K562 (cell line): ENCODE results near the gene B3GNT9. TPM values are rescaled to one million over a fixed set of nuclear protein-coding genes. Genes with fewer than 3 reads are reported as not detected.

Experiments used
- ATAC-seq: fragments of 200-7000 bp; cut with Tn5 transposase; 3 replicates; pipeline ENCODE4 v1.9.1; 2020; ENCODE audit warnings: moderate library complexity
- BruUV-seq: library from RNA; stranded (reverse); fragments of 400-500 nt; replicated peaks from 2 replicates; lab custom pipeline; 2021; lab: Mats Ljungman, UMichigan
- CTCF ChIA-PET: fragments of 300-600 bp; formaldehyde crosslinking; extraction: SDS; loops from one replicate; lab custom pipeline; 2021; ENCODE audit warnings: low intra/inter-chr PET ratio; lab: Yijun Ruan, JAX
- POLR2A ChIA-PET: fragments of 300-600, 350-650 bp; sonication (Branson Sonifier 250); formaldehyde crosslinking; extraction: SDS; loops from one replicate; lab custom pipeline; 2021; ENCODE audit warnings: antibody characterized with exemption, inconsistent platforms; lab: Yijun Ruan, JAX
- DNase-seq, 4 experiments: peaks; one replicate each; pipeline versions ENCODE4 v3.0.0 to v3.0.0-alpha.2; 2011 to 2018; ENCODE audit warnings: low spot score in 3 of 4, mixed read lengths in 3 of 4; ENCODE audit errors: extremely low read depth in 1 of 4
- FAIRE-seq: peaks from 2 replicates; lab custom pipeline; 2011; peaks lifted over from hg19 to GRCh38; lab: Jason Lieb, UNC
- H2AFZ ChIP-seq: 2 replicates; pipeline ENCODE4 v1.6.0; 2011; ENCODE audit warnings: low read depth, low read length, control low read depth, inconsistent platforms
- H3K27ac ChIP-seq: fragments of 200-600 bp; 3 replicates; pipeline ENCODE4 v1.8.0; 2011; ENCODE audit warnings: low read depth, mild to moderate bottlenecking, control low read depth, inconsistent platforms, low read length, moderate library complexity, mixed read lengths; ENCODE audit errors: extremely low read depth
- H3K27me3 ChIP-seq, 2 experiments: fragments of 300-600 bp in 1 of 2; 2 replicates in 1 of 2; 3 replicates in 1 of 2; pipeline versions ENCODE4 v1.6.0 to v1.8.0; 2011; ENCODE audit warnings: inconsistent platforms in 2 of 2, low read length in 2 of 2, mild to moderate bottlenecking in 1 of 2, mixed read lengths in 1 of 2, moderate library complexity in 1 of 2; ENCODE audit not compliant: control insufficient read depth in 2 of 2, insufficient read depth in 2 of 2
- H3K36me3 ChIP-seq: fragments of 300-600 bp; 3 replicates; pipeline ENCODE4 v1.8.0; 2011; ENCODE audit warnings: mild to moderate bottlenecking, low read length, inconsistent platforms; ENCODE audit not compliant: control insufficient read depth, insufficient read depth
- H3K4me1 ChIP-seq, 2 experiments: fragments of 200-600 bp in 1 of 2; replicated peaks in 1 of 2; 2 replicates in 1 of 2; 3 replicates in 1 of 2; pipeline versions ENCODE4 v1.5.1 to v1.8.0; 2011; ENCODE audit warnings: inconsistent platforms in 2 of 2, low read length in 2 of 2, mild to moderate bottlenecking in 1 of 2, mixed read lengths in 1 of 2, moderate library complexity in 1 of 2; ENCODE audit not compliant: control insufficient read depth in 2 of 2, insufficient read depth in 2 of 2
- H3K4me2 ChIP-seq: 2 replicates; pipeline ENCODE4 v1.6.1; 2011; ENCODE audit warnings: low read length, control low read depth, inconsistent platforms, mixed read lengths; ENCODE audit not compliant: insufficient read depth
- H3K4me3 ChIP-seq: fragments of 200-600 bp; sonication (generic), shearing (Covaris generic); 2 replicates; pipeline ENCODE4 v1.5.1; 2016; ENCODE audit warnings: control low read depth, inconsistent platforms
- H3K79me2 ChIP-seq: fragments of 200-600 bp; 3 replicates; pipeline ENCODE4 v1.8.0; 2011; ENCODE audit warnings: low read length, inconsistent platforms; ENCODE audit not compliant: control insufficient read depth, insufficient read depth
- H3K9ac ChIP-seq, 2 experiments: 2 replicates each; pipeline versions ENCODE4 v1.6.0 to v1.6.1; 2011; ENCODE audit warnings: low read depth in 2 of 2, low read length in 2 of 2, control low read depth in 1 of 2, inconsistent platforms in 1 of 2, mild to moderate bottlenecking in 1 of 2, mixed read lengths in 1 of 2; ENCODE audit not compliant: insufficient read depth in 1 of 2
- H3K9me1 ChIP-seq: one replicate; pipeline ENCODE4 v1.6.0; 2011; ENCODE audit warnings: inconsistent platforms, mild to moderate bottlenecking, low read length, moderate library complexity; ENCODE audit not compliant: control insufficient read depth, insufficient read depth
- H3K9me3 ChIP-seq: replicated peaks from 2 replicates; pipeline ENCODE4 v1.5.1; 2011; ENCODE audit warnings: low read depth, low read length, inconsistent platforms; ENCODE audit not compliant: control insufficient read depth, insufficient read depth
- H4K20me1 ChIP-seq: replicated peaks from 2 replicates; pipeline ENCODE4 v1.6.1; 2011; ENCODE audit warnings: low read length, inconsistent platforms, mixed read lengths; ENCODE audit not compliant: control insufficient read depth, insufficient read depth
- ESRRA ChIP-seq: fragments of 450-650 bp; IDR thresholded peaks from 2 replicates; pipeline ENCODE4 v1.6.1; 2014; ENCODE audit warnings: low read depth, mild to moderate bottlenecking, moderate library complexity, borderline replicate concordance
- L3MBTL2 ChIP-seq: fragments of 450-650 bp; IDR thresholded peaks from 2 replicates; pipeline ENCODE4 v1.6.1; 2016; ENCODE audit warnings: mild to moderate bottlenecking, moderate library complexity
- MTA2 ChIP-seq: fragments of 450-650 bp; IDR thresholded peaks from 2 replicates; pipeline ENCODE4 v1.6.1; 2016; ENCODE audit warnings: low read depth
- PCBP2 ChIP-seq: fragments of 200-400 bp; formaldehyde crosslinking; IDR thresholded peaks from 2 replicates; pipeline ENCODE4 v1.6.1; 2018; ENCODE audit warnings: low read length, low read depth, mild to moderate bottlenecking, moderate library complexity; ENCODE audit not compliant: poor library complexity, severe bottlenecking
- SMARCC2 ChIP-seq: fragments of 450-650 bp; IDR thresholded peaks from 2 replicates; pipeline ENCODE4 v1.6.1; 2017; ENCODE audit warnings: antibody characterized with exemption, moderate library complexity, mild to moderate bottlenecking, low read depth
- SRSF1 ChIP-seq: fragments of 200-400 bp; formaldehyde crosslinking; IDR thresholded peaks from 2 replicates; pipeline ENCODE4 v1.6.1; 2017; ENCODE audit warnings: mild to moderate bottlenecking, low read depth, low read length, moderate library complexity
- TOE1 ChIP-seq, 2 experiments: fragments of 450-650 bp in 1 of 2; sonication (generic) in 1 of 2; formaldehyde crosslinking in 1 of 2; IDR thresholded peaks; 2 replicates each; pipeline versions ENCODE4 v1.7.1 to v1.8.0; 2016 to 2022; ENCODE audit warnings: borderline replicate concordance in 2 of 2, mild to moderate bottlenecking in 2 of 2, antibody characterized with exemption in 1 of 2, inconsistent platforms in 1 of 2, low read depth in 1 of 2, missing genetic modification reagents in 1 of 2, moderate library complexity in 1 of 2
- VEZF1 ChIP-seq: fragments of 200-800 bp; sonication (Bioruptor generic); IDR thresholded peaks from 2 replicates; pipeline ENCODE4 v1.6.1; 2017; ENCODE audit warnings: missing genetic modification characterization, missing compliant biosample characterization
- ZEB2 ChIP-seq: fragments of 450-650 bp; IDR thresholded peaks from 2 replicates; pipeline ENCODE4 v1.6.1; 2016
- WGBS: fragments of 100-300 bp; shearing (Covaris generic); methylation state at CpG from one replicate; pipeline ENCODE4 v1.1.6; 2016; ENCODE audit warnings: low coverage, mixed read lengths; ENCODE audit not compliant: insufficient coverage; ENCODE audit errors: missing lambda C conversion rate; 5-methylcytosine and 5-hydroxymethylcytosine counted together
- in situ Hi-C: fragments of 300-500 bp; cut with MboI; formaldehyde crosslinking; loops from 4 replicates; pipeline ENCODE4 v1.15.0; 2018; ENCODE audit warnings: inconsistent platforms, mixed read lengths
- intact Hi-C: fragments of 100-400 bp; cut with micrococcal nuclease; formaldehyde crosslinking; loops from 2 replicates; pipeline ENCODE4 v1.14.2; 2022
- polyA plus RNA-seq, 8 experiments: library from polyadenylated mRNA; depleted of rRNA in 4 of 8; stranded (reverse) in 5 of 8; unstranded in 3 of 8; fragments of >200 nt; fragmentation: Nextera tagmentation in 2 of 8; fragmentation: Illumina TruSeq in 1 of 8; extraction: Ambion mirVana in 2 of 8; extraction: Trizol in 1 of 8; gene quantifications; 2 replicates each; pipeline versions ENCODE4 v1.2.1 to v1.2.3, GENCODE V29; 2011 to 2014; ENCODE audit warnings: inconsistent platforms in 1 of 8, missing spikeins in 1 of 8
- total RNA-seq, 7 experiments: library from RNA; depleted of rRNA in 6 of 7; stranded (reverse); fragments of >200 nt in 6 of 7; fragmentation: Illumina TruSeq in 2 of 7; extraction: Trizol in 2 of 7; gene quantifications; 2 replicates each; pipeline versions ENCODE4 v1.2.1 to v1.2.3, GENCODE V29; 2011 to 2021; ENCODE audit warnings: low replicate concordance in 1 of 7
- TF ChIP-seq, protein P1 (sequence below): sonication (generic); formaldehyde crosslinking; IDR thresholded peaks from 2 replicates; pipeline ENCODE4 v1.8.1; 2023; ENCODE audit warnings: mild to moderate bottlenecking, missing genetic modification reagents
- TF ChIP-seq, protein P2 (sequence below): sonication (generic); formaldehyde crosslinking; IDR thresholded peaks from 2 replicates; pipeline ENCODE4 v1.8.0; 2022; ENCODE audit warnings: mild to moderate bottlenecking, missing genetic modification reagents

Gene B3GNT9
- total and polyA plus RNA-seq, 9 of the 15 experiments (the other 6 are each of a cell fraction or from before 2014, with no cell fraction given), result 0.01 to 1.8 (median 1.1) TPM; not detected in 1

DNA sequence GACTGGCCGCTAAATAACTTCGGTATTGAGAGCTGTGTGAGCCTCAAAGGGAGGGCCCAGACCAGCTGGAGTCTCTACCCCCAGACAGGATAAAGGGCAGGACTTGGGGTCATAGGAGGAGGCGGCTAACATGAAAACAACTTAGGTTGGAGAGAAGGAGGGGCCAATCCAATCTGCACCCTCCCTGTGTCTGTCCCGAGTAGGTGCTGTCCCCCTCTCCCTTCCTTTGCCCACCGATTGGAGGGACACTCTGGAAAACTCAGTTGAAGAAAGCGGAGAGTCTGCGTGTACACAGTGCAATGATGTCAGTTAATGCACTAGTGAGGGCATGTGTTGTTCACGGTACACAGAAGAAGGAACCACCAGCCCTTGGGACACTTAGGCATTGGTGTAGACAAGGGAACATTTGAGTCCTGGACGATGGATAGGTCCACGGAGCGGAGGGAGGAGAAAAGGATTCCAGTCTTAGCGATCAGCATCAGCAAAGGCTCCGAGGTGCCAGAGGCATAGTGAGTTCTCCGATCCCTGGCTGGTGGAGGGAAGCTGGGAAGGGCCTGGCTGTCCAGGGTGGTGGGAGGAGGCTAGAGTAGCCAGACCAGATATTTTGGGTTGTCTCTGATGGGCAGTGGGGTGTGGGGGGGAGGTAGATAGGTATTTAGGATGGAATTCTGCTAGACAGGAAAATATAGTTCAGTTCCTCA lies 20.3 kb upstream of the B3GNT9 start:
- Histone ChIP-seq H3K9ac (peak overlapping the region; percentile 44 to 85), H3K27ac (peak overlapping the region; percentile 68), H4K20me1 (no peaks in the 10 kb centered on the region), H3K9me1 (no peaks in the 10 kb centered on the region), H3K4me1 (peaks cover 20 to 55% of the 10 kb centered on the region in 2 experiments; a peak in 4 of 5 replicates), H3K27me3 (no peaks in the 10 kb centered on the region), H3K9me3 (no peaks in the 10 kb centered on the region), H2AFZ (peak overlapping the region; percentile 60), H3K79me2 (no peaks in the 10 kb centered on the region), H3K4me3 (peak overlapping the region; percentile 36), H3K4me2 (peak overlapping the region; percentile 79), H3K36me3 (peaks cover 8% of the 10 kb centered on the region; the same call in 2 of the 3 replicates)
- CTCF ChIA-PET, result no interaction called here
- in situ Hi-C loops (loop anchor here (25.0 kb wide), 1 partner anchor 209 kb away; the partner anchor contains the start of gene CES3), intact Hi-C loops (no loop called here)
- peak; percentile 91 for FAIRE-seq
- ATAC-seq, result peak; percentile 60
- BruUV-seq, result TSS peak; percentile 31
- DNase-seq, result peak in 1 of 4 experiments; percentile 34
- POLR2A ChIA-PET, result interaction anchor here (0.5 kb wide), 1 partner anchor 610 kb away, joined by 3 read pairs; no protein-coding TSS in a partner anchor
- WGBS, result 47% methylated on average over 14 of the region's 14 CpGs
- TF ChIP-seq, protein P1, sequence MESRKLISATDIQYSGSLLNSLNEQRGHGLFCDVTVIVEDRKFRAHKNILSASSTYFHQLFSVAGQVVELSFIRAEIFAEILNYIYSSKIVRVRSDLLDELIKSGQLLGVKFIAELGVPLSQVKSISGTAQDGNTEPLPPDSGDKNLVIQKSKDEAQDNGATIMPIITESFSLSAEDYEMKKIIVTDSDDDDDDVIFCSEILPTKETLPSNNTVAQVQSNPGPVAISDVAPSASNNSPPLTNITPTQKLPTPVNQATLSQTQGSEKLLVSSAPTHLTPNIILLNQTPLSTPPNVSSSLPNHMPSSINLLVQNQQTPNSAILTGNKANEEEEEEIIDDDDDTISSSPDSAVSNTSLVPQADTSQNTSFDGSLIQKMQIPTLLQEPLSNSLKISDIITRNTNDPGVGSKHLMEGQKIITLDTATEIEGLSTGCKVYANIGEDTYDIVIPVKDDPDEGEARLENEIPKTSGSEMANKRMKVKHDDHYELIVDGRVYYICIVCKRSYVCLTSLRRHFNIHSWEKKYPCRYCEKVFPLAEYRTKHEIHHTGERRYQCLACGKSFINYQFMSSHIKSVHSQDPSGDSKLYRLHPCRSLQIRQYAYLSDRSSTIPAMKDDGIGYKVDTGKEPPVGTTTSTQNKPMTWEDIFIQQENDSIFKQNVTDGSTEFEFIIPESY (CRISPR knock-in tag), result no peak
- TF ChIP-seq, protein P2, sequence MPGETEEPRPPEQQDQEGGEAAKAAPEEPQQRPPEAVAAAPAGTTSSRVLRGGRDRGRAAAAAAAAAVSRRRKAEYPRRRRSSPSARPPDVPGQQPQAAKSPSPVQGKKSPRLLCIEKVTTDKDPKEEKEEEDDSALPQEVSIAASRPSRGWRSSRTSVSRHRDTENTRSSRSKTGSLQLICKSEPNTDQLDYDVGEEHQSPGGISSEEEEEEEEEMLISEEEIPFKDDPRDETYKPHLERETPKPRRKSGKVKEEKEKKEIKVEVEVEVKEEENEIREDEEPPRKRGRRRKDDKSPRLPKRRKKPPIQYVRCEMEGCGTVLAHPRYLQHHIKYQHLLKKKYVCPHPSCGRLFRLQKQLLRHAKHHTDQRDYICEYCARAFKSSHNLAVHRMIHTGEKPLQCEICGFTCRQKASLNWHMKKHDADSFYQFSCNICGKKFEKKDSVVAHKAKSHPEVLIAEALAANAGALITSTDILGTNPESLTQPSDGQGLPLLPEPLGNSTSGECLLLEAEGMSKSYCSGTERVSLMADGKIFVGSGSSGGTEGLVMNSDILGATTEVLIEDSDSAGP (CRISPR knock-in tag), result 0 out of 2 replicates have a peak, but pooled peaks have one; percentile 31
- no peak for TF ChIP-seq ZEB2
- peak; percentile 31; the same call in 1 of the 2 replicates for TF ChIP-seq L3MBTL2
- no peak for TF ChIP-seq PCBP2
- no peak for TF ChIP-seq ESRRA
- TF ChIP-seq SMARCC2, result 0 out of 2 replicates have a peak, but pooled peaks have one; percentile 23
- no peak for TF ChIP-seq MTA2
- no peak for TF ChIP-seq TOE1 (IDR thresholded peaks at IDR 0.05; ENCODE audit: borderline replicate concordance)
- TF ChIP-seq TOE1 (CRISPR knock-in tag; IDR thresholded peaks at IDR 0.05; ENCODE audit: borderline replicate concordance, low read depth), result no peak
- TF ChIP-seq VEZF1 (CRISPR knock-in tag), result no peak
- no peak for TF ChIP-seq SRSF1
